ENCODE results near the gene EDDM13. TPM values are rescaled to one million over a fixed set of nuclear protein-coding genes. Genes with fewer than 3 reads are reported as not detected.
A peak's percentile ranks its signal among the peaks of the same experiment; 100 is the strongest.

EDDM13 gene
- total and polyA plus RNA-seq, 12 donors = 0.33 to 1.0 (median 0.58) TPM; not detected in 6

- 0 to 2% (median 1%) methylated on average over 20 to 47 of the region's 47 CpGs for WGBS, 4 donors
- intact Hi-C loops (cut with DNase I) = no loop called here
- peaks cover 5 to 26% of the 10 kb centered on the region in 2 donors for H3K4me1 ChIP-seq (replicated peaks in 1 of 2)
- DNase-seq = peak; percentile 97 to 99 (median 98)
- H3K4me3 ChIP-seq = peak within 1 kb of the TSS; percentile 37 to 79 (median 64)
- H3K27ac ChIP-seq = peak within 1 kb of the TSS; percentile 87 to 96 (median 93)
- H3K36me3 ChIP-seq (replicated peaks in 1 of 2) = peaks cover 0 to 9% of the 10 kb centered on the region in 2 donors
- H3K27me3 ChIP-seq = no peaks in the 10 kb centered on the region
- TF ChIP-seq POLR2A (IDR thresholded peaks at IDR 0.05) (peak; percentile 22 to 55), CTCF (IDR thresholded peaks at IDR 0.05) (no peak)
- H3K9me3 ChIP-seq (replicated peaks in 1 of 3) = no peaks in the 10 kb centered on the region
These were observed 42.0 kb downstream of the EDDM13 start, which contains the start of gene ZSCAN5A for GRCh38 chr19:56314381-56315076. Gene ZSCAN5A (minus strand): TSS chr19:56314839. CDS start chr19:56225046, 89,793 bp downstream.

- Histone ChIP-seq H3K4me3 (peak overlapping the region; percentile 37 to 79 (median 64)), H3K36me3 (replicated peaks in 1 of 2) (peaks cover 0 to 9% of the 10 kb centered on the region in 2 donors), H3K27ac (peak overlapping the region; percentile 87 to 96 (median 93)), H3K4me1 (replicated peaks in 1 of 2) (peaks cover 5 to 26% of the 10 kb centered on the region in 2 donors), H3K27me3 (no peaks in the 10 kb centered on the region), H3K9me3 (replicated peaks in 1 of 3) (no peaks in the 10 kb centered on the region)
- WGBS, 4 donors = 1 to 4% (median 2%) methylated on average over 25 to 37 of the region's 37 CpGs
- TF ChIP-seq POLR2A (IDR thresholded peaks at IDR 0.05) (peak in 1 of 2 donors; percentile 62), CTCF (IDR thresholded peaks at IDR 0.05) (no peak)
- intact Hi-C loops (cut with DNase I) = no loop called here
- DNase-seq = peak; percentile 96 to 99 (median 97)
These were observed 42.7 kb downstream of the EDDM13 start for GRCh38 chr19:56315077-56315828.

GRCh38 chr19:56316728-56317127 is 44.2 kb downstream of the EDDM13 start:
- no peaks in the 10 kb centered on the region for H3K36me3 ChIP-seq (replicated peaks in 1 of 2)
- intact Hi-C loops (cut with DNase I) = no loop called here
- no peaks in the 10 kb centered on the region for H3K9me3 ChIP-seq (replicated peaks in 1 of 3)
- H3K27me3 ChIP-seq = no peaks in the 10 kb centered on the region
- 83 to 87% (median 84%) methylated on average over 5 of the region's 5 CpGs for WGBS, 4 donors
- no peak for TF ChIP-seq CTCF (IDR thresholded peaks at IDR 0.05)
- TF ChIP-seq POLR2A (IDR thresholded peaks at IDR 0.05) = no peak
- H3K4me1 ChIP-seq (replicated peaks in 1 of 2) = peaks cover 5 to 28% of the 10 kb centered on the region in 2 donors
- DNase-seq = no peak
- H3K27ac ChIP-seq = no peak overlapping the region
- no peak overlapping the region for H3K4me3 ChIP-seq

- DNase-seq = no peak
- peaks cover 5 to 27% of the 10 kb centered on the region in 2 donors for H3K4me1 ChIP-seq (replicated peaks in 1 of 2)
- no peak for TF ChIP-seq POLR2A (IDR thresholded peaks at IDR 0.05)
- no peak for TF ChIP-seq CTCF (IDR thresholded peaks at IDR 0.05)
- no peaks in the 10 kb centered on the region for H3K36me3 ChIP-seq (replicated peaks in 1 of 2)
- H3K27ac ChIP-seq = no peak overlapping the region
- no peak overlapping the region for H3K4me3 ChIP-seq
- no peaks in the 10 kb centered on the region for H3K27me3 ChIP-seq
- 64 to 79% (median 74%) methylated on average over 2 of the region's 2 CpGs for WGBS, 4 donors
- H3K9me3 ChIP-seq (replicated peaks in 1 of 3) = no peaks in the 10 kb centered on the region
- intact Hi-C loops (cut with DNase I) = no loop called here
These were observed 45.2 kb downstream of the EDDM13 start for GRCh38 chr19:56317749-56318148.

All from adrenal gland (tissue), 12 donors.